Ascending aorta (tissue), 2 donors: ENCODE results near the gene BNC2. TPM values are rescaled to one million over a fixed set of nuclear protein-coding genes. Genes with fewer than 3 reads are reported as not detected.

ENCODE experiments used
- DNase-seq, 2 donors: peaks; one replicate each; pipeline ENCODE4 v3.0.0-alpha.2; 2019; ENCODE audit warnings: low spot score in 2 of 2
- H3K27ac ChIP-seq, 2 donors: fragments of 200-600 bp; sonication (generic); one replicate each; pipeline ENCODE4 v1.5.1; 2016 to 2017; ENCODE audit warnings: mild to moderate bottlenecking in 1 of 2
- H3K27me3 ChIP-seq: fragments of 200-600 bp; sonication (generic); one replicate; pipeline ENCODE4 v1.5.1; 2017
- H3K36me3 ChIP-seq, 2 donors: fragments of 200-600 bp; sonication (generic); one replicate each; pipeline ENCODE4 v1.5.1; 2016
- H3K4me1 ChIP-seq, 2 donors: fragments of 200-600 bp; sonication (generic); one replicate each; pipeline ENCODE4 v1.5.1; 2016 to 2017; ENCODE audit warnings: mild to moderate bottlenecking in 1 of 2
- H3K4me3 ChIP-seq, 2 donors: fragments of 200-600 bp; sonication (generic); one replicate each; pipeline ENCODE4 v1.5.1; 2016 to 2017; ENCODE audit warnings: mild to moderate bottlenecking in 1 of 2
- H3K9me3 ChIP-seq, 2 donors: fragments of 200-600 bp; sonication (generic); one replicate each; pipeline ENCODE4 v1.5.1; 2016
- intact Hi-C: fragments of 100-400 bp; cut with DNase I; formaldehyde crosslinking; loops from one replicate; pipeline ENCODE4 v1.15.1; 2023
- total RNA-seq: library from RNA; depleted of rRNA; stranded (reverse); fragments of >200 nt; gene quantifications from one replicate; pipeline ENCODE4 v1.1.0, GENCODE V29; 2016
- TF ChIP-seq, protein P1 (sequence below), 3 experiments: fragments of 200-600 bp in 2 of 3; fragments of 450-650 bp in 1 of 3; sonication (generic) in 2 of 3; IDR thresholded peaks; one replicate each; pipeline ENCODE4 v1.5.1; 2016 to 2019; ENCODE audit warnings: antibody characterized with exemption in 3 of 3, mild to moderate bottlenecking in 1 of 3, moderate library complexity in 1 of 3

BNC2 gene
- total RNA-seq, 1 donor from 2014 or later: 25.5 TPM

DNA sequence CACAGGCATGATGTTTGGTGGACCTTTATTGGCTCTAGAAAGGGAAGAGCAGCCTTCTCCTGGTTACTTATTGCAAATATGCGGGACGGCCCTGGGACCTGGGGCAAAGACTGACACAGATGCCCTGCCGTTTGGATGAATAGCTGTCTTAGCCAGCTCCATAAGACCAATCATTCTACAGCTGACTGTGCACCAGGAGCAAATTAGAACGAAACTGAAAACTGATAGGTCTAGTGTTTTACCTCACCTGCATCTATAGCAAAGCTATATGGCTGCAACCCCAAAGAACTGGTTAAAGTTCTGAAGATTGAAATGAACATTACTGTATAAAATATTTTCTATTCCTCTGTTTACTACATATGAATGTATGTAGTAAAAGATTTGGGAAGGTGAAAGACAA, 34.2 kb upstream of the BNC2 start:
- Histone ChIP-seq H3K4me1 (no peaks in the 10 kb centered on the region), H3K4me3 (no peak overlapping the region), H3K36me3 (no peaks in the 10 kb centered on the region), H3K27me3 (no peaks in the 10 kb centered on the region), H3K9me3 (no peaks in the 10 kb centered on the region), H3K27ac (no peak overlapping the region)
- intact Hi-C loops: no loop called here
- DNase-seq: no peak
- TF ChIP-seq, protein P1, sequence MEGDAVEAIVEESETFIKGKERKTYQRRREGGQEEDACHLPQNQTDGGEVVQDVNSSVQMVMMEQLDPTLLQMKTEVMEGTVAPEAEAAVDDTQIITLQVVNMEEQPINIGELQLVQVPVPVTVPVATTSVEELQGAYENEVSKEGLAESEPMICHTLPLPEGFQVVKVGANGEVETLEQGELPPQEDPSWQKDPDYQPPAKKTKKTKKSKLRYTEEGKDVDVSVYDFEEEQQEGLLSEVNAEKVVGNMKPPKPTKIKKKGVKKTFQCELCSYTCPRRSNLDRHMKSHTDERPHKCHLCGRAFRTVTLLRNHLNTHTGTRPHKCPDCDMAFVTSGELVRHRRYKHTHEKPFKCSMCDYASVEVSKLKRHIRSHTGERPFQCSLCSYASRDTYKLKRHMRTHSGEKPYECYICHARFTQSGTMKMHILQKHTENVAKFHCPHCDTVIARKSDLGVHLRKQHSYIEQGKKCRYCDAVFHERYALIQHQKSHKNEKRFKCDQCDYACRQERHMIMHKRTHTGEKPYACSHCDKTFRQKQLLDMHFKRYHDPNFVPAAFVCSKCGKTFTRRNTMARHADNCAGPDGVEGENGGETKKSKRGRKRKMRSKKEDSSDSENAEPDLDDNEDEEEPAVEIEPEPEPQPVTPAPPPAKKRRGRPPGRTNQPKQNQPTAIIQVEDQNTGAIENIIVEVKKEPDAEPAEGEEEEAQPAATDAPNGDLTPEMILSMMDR (IDR thresholded peaks at IDR 0.05): no peak

DNA sequence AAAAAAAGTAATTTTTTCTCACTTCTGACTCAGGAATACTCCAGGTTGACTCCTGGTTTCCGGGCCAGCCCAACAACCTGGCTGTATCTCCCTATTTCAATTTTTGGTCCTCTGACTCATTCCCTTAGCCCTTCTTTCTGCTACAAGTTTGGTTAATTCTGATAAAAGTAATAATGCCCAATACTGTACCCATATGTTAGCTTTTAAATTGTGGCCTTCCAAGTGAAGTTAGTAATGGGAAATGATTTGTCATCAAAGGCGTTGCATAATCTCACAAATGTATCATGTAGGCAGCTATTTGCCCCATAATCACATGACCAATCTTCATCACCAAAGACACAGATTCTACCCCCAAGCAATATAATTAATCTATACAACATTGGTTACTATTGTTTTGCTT, 31.1 kb upstream of the BNC2 start:
- DNase-seq: no peak
- Histone ChIP-seq H3K27me3 (no peaks in the 10 kb centered on the region), H3K4me1 (no peaks in the 10 kb centered on the region), H3K27ac (no peak overlapping the region), H3K9me3 (no peaks in the 10 kb centered on the region), H3K36me3 (no peaks in the 10 kb centered on the region), H3K4me3 (no peak overlapping the region)
- intact Hi-C loops: no loop called here
- TF ChIP-seq, protein P1 (IDR thresholded peaks at IDR 0.05): no peak

DNA sequence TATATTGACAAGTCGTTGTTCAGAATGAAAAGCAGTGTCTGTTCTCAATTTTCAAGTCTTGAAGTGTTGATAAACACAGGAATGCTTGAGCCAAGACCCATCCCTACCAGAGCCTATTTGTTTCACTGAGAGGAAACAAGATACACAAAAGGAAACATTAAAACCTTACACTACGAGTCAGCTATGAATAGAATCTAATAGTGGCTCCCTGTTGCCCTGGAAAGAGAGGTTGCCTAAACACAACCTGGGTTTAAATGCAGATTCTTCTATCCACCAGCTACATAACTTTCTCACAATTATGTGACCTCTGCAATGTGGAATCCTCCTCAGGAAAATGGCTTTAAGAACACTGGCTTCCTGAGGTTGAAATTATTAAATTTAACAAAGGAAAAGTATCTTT, 29.1 kb upstream of the BNC2 start:
- no peaks in the 10 kb centered on the region for H3K9me3 ChIP-seq
- TF ChIP-seq, protein P1 (IDR thresholded peaks at IDR 0.05): no peak
- no peaks in the 10 kb centered on the region for H3K4me1 ChIP-seq
- H3K4me3 ChIP-seq: no peak overlapping the region
- H3K27me3 ChIP-seq: no peaks in the 10 kb centered on the region
- no peak for DNase-seq
- intact Hi-C loops: no loop called here
- H3K27ac ChIP-seq: no peak overlapping the region
- no peaks in the 10 kb centered on the region for H3K36me3 ChIP-seq

DNA sequence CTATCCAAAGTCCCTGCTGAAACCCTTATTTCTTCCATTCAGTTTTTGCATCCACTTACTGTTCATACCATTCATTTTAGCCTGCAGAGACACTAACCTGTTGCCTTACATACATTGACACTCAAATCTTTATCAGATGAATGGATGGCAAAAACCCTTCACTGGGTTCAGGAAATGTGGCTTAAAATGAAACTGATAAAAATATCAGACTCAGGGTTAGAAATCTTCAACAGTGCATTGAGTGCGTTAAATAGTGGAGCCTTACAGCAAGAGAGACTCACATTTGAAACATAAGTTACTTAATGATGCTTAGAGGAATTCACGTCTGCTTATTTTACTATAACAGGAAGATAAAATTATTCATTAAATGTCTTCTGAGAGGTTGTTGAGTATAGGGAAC, 28.0 kb upstream of the BNC2 start:
- no peak overlapping the region for H3K4me3 ChIP-seq
- H3K4me1 ChIP-seq: no peaks in the 10 kb centered on the region
- TF ChIP-seq, protein P1 (IDR thresholded peaks at IDR 0.05): no peak
- no peaks in the 10 kb centered on the region for H3K27me3 ChIP-seq
- no peaks in the 10 kb centered on the region for H3K36me3 ChIP-seq
- no peak for DNase-seq
- intact Hi-C loops: no loop called here
- no peaks in the 10 kb centered on the region for H3K9me3 ChIP-seq
- H3K27ac ChIP-seq: no peak overlapping the region

DNA sequence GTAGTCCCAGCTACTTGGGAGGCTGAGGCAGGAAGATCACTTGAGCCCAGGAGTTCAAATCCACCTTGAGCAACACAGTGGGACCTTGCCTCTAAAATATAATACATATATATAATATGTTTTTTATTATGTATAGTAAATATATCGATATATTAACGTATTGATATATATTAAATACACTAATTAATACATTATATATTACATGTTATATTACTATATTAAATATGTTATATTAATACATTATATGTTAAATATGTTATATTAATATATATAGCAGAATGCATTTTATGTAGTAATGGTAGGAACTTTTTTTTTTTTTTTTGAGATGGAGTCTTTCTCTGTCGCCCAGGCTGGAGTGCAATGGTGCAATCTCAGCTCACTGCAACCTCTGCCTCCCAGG, 18.1 kb upstream of the BNC2 start:
- Histone ChIP-seq H3K36me3 (no peaks in the 10 kb centered on the region), H3K27me3 (no peaks in the 10 kb centered on the region), H3K27ac (no peak overlapping the region), H3K4me3 (no peak overlapping the region), H3K4me1 (no peaks in the 10 kb centered on the region), H3K9me3 (no peaks in the 10 kb centered on the region)
- no peak for DNase-seq
- TF ChIP-seq, protein P1 (IDR thresholded peaks at IDR 0.05): no peak
- intact Hi-C loops: no loop called here

DNA sequence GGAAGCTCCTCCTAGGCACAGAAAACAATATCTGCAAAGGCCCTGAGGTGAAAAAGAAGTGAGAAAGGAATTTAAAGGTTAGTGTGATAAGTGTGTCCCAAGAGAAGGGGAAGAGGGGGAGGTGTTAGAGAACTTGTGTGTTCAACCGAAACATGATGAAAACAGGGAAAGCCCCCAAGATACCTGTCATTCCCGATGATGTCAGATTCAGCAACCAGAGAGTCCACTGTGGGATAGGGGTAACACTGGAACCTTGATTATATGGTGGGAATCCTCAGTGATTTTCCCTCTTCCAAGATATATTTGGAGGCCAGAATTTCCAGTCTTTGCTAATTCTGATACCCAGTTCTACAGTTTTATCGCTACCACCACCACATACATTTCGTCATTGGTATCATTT, 15.5 kb upstream of the BNC2 start:
- no peaks in the 10 kb centered on the region for H3K36me3 ChIP-seq
- intact Hi-C loops: no loop called here
- no peak overlapping the region for H3K4me3 ChIP-seq
- H3K27me3 ChIP-seq: no peaks in the 10 kb centered on the region
- no peaks in the 10 kb centered on the region for H3K9me3 ChIP-seq
- H3K27ac ChIP-seq: no peak overlapping the region
- TF ChIP-seq, protein P1 (IDR thresholded peaks at IDR 0.05): no peak
- no peak for DNase-seq
- H3K4me1 ChIP-seq: no peaks in the 10 kb centered on the region
